NCI-H2107 treated with DMSO at 0.1 percent for 48 hours (cell line): ENCODE data around the gene GNAS.
"Not testable (repeated sequence)": the region's sequence is repeated elsewhere in the genome, so short reads cannot be mapped to it uniquely, and the experiment has no call there.

Source experiments
- DNase-seq: peaks from one replicate; lab custom pipeline; 2025; ENCODE audit not compliant: unreplicated experiment; lab: John Stamatoyannopoulos, UW

Gene GNAS

DNA sequence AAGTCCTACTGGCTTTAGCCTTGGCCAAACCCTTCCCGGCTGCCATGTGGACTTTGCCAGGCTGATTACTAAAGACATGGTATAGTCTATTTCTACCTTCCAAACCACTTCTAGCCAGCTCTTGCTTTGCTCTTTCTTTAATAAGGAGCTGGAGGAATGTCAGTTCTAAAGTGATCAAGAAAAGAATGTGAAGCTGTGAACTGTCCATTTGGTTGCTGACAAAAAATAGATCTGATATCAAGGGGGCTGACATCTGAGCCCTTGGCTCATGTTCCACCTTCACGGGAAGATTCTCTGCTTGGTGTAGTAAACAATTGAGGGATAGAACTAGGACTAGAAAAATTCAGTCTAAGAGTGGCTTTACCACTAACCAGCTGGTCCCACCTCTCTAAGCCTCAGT is 24.4 kb upstream of the GNAS start:
- no peak for DNase-seq

DNA sequence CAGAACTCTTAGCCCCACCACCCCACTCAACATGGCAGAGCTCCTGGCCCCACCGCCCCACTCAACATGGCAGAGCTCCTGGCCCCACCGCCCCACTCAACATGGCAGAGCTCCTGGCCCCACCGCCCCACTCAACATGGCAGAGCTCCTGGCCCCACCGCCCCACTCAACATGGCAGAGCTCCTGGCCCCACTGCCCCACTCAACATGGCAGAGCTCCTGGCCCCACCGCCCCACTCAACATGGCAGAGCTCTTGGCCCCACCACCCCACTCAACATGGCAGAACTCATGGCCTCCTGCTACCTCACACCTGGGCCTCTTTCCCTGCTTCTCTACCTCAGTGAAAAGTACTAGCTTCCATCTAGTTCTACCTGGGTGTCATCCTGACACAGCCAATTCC is 23.7 kb upstream of the GNAS start:
- not testable (repeated sequence) for DNase-seq

DNA sequence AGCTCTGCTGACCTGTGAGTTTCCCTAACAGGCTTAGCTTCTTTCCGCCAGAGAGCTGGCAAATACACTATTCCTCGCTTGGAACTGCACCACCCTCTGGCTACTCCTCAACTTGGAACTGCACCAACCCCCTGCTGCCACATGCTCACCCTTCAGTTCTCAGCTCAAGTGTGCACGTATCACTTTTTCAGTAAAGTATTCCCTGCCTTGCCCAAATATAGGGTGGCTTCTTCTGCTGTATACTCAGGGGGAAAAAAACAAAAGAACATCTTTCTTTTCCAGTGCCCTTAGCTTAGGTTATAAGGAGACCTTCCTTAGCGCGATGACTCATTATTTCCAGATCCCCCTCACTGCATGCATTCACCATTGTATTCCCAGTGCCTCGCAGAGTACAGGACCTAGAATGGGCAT is 23.0 kb upstream of the GNAS start:
- peak; percentile 3 for DNase-seq

DNA sequence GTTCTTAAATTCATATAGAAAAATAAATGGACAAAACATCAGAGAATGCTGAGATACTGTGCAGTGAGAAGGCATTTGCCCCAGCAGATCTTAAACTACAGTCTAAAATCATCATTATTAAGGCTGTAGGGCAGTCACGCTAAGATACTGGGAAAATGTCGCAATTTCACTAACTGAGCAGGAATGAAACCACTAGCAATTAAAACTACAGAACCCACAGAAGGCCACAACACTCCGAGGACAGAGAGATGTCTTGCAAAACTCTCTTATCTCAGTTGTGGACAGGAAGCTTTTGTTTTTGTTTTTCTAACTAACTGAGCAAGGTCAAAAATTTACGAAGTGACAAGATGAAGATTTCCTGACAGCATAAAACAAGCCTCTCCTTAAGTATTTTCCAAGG is 20.1 kb upstream of the GNAS start:
- no peak for DNase-seq

DNA sequence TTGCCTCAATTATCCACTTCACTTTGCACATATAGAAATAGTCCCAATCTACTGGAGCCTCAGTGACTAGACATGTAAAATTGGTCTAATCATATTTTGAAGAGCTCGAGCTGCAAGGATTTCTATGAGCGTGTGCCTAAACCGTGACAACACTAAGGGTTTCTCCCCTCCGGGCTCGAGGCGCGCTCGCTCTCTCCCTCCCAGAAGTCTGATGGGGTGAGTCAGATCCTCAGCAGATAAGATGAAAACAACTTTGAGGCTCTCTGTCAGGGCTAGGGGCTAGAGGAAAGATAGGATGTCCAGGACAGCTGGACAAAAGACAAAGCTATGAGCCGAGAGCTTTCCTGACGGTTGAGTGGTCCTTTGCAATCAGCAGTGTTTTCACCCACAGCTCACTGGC is 18.6 kb upstream of the GNAS start:
- no peak for DNase-seq

DNA sequence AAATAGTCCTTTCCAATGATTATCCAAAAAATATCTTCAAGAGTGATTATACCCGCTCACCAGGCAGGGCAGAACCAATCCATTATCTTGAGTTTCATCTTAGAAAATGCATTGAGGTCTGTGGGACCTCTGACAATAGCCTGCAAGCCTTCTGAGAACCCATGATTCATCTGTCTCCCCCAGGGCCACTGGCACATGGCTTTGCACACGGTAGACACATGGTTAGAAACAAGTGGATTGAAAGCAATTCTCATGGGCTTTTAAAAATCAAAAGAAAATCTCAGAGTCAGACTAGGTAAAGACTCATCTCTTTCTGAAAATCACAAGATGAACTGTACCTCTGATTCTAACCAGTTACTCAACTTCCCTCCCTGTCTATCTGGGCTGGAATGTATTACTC is 17.3 kb upstream of the GNAS start:
- no peak for DNase-seq

DNA sequence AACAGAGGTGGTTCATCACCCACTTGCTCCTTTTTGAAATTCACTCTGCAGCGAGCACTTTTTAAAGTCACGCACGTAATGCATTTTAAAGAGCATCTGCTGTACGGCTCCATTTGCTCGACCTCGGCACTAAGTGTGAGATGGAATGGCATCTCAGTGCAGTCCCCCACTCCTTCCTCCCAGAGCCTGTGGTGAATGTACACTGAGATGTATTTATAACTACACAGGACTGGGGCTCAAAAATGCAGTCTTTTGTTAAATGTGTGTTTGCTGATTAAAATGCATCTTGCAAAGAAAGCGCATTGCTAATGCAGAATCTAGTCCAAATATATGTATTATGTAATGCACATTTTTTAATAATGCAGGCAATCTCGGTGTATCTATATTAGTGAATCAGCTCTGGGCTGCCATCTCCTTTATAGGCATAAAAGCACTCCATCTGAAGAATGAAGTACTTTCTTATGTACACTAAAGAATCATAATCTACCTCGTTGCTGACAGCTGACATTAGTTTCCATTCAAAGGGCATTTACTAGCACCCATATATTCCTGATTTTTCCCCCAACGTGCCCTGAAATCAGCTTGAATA is 15.8 kb upstream of the GNAS start:
- no peak for DNase-seq

DNA sequence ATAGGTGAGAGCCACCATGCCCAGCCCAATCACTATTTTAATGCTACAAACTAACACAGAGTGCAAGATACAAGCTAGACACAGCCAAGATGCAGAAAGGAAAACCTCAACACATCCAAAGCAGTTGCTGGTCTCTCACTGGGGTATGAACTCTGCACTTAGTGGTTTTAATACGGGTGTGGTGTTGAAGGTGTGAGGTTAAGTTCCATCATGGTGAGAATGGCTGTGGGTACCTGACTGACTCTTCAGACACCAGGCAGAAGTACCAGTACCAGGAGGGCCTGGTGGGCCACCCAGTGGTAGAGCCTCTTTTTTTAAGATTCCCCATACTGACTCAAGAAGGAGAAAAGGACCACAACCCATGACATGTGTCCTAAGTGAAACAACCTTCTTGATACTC is 14.8 kb upstream of the GNAS start:
- no peak for DNase-seq

DNA sequence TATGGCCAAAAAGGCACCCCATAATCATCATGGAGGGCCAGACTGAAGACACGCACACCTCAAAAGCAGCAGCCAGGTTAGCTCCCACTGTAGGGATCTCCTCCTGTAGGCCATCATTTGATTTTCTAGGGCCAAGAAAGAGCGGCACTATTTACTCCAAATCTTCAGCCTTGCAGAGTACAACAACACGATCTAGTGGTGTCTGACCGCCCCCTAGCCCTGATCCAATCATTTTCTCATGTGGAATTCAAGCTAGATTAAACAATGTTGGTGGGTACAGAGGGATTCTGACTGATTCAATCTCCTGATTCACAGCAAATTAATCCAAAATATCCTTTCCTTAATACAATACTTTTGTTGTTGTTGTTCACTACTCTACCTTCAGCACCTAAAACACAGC is 14.3 kb upstream of the GNAS start:
- no peak for DNase-seq

DNA sequence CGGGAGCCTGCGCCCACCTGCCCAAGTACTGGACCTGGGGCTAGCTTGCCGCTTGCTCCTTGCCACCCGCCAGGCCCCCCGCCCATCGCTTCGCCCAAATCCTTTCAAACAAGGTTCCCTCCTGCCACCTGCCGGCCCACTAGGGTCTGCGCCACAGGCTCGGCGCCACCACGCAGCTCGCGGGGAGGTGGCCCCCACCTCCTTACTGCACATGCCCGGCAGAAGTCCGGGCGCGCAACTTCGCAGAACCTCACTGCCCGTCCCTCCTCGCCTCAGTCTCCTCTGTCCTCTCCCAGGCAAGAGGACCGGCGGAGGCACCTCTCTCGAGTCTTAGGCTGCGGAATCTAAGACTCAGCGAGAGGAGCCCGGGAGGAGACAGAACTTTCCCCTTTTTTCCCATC is 13.0 kb upstream of the GNAS start:
- DNase-seq: peak; percentile 8

DNA sequence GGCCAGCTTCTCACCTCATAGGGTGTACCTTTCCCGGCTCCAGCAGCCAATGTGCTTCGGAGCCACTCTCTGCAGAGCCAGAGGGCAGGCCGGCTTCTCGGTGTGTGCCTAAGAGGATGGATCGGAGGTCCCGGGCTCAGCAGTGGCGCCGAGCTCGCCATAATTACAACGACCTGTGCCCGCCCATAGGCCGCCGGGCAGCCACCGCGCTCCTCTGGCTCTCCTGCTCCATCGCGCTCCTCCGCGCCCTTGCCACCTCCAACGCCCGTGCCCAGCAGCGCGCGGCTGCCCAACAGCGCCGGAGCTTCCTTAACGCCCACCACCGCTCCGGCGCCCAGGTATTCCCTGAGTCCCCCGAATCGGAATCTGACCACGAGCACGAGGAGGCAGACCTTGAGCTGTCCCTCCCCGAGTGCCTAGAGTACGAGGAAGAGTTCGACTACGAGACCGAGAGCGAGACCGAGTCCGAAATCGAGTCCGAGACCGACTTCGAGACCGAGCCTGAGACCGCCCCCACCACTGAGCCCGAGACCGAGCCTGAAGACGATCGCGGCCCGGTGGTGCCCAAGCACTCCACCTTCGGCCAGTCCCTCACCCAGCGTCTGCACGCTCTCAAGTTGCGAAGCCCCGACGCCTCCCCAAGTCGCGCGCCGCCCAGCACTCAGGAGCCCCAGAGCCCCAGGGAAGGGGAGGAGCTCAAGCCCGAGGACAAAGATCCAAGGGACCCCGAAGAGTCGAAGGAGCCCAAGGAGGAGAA is 12.3 kb upstream of the GNAS start:
- no peak for DNase-seq

DNA sequence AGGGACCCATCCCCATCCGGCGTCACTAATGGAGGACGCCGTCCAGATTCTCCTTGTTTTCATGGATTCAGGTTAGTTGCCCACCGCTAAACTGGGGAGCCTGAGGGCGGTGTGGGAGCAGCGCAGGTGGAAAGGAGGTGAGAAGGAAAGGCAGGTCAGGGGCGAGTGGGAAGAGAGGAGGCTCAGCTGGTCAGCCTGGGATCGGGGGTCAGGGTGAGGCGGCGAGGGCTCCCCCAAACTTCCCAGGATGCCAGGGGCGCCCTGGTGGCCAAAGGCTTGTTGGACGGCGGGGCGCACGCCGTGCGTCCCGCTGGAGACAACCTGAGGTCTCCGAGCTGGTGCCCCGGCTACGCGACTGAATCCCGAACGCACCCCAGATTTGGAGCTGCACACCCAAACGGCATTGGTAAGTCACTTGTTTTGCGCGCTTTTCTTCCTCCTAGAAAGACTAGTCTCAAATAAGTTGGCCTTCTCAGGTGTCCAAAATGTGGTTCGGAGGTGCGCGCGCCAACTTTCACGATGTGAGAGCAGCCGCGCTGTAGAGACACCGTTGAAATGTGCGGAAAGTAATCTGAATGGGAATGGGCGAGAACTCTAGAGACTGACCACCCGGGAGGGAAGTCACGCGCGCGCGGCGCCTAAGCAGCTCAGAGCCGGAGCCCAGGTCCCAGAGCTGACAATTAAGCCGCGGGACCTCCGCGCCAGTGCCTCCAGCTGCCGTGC is 11.5 kb upstream of the GNAS start:
- DNase-seq: no peak

DNA sequence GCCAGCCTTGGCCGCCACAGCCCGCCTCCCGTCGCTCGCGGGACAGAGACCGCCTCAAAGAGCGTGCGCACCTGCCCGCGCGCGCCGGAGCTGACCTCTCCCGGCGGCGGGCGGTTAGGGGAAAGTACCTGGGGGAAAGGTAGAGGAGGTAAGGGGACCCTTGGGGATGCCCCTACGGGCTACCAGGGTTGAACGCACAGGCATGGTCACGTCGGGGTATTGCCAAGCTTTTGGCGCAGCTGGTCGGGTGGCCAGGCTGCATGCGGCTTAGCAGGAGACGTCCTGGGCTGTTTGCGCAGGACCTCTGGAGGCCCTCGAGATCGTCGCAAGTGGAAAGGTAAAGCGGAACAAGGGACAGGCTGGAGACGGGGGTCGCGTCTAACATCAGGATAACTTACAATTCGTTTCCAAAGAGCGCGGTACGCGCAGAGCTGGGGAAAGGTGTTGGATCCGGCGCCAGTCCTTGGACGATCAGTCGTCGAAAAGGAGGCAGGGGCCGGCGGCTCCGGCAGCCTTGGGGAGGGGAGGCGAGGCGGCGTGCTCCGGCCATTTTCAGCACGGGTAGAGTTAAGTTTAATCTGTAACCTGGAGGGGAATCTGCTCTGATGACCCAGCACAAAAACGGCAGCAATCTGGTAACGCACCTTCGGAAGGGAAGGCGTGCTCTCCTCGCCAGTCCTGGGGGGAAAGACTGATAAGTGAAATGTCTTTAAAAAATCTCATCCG is 10.8 kb upstream of the GNAS start:
- DNase-seq: no peak

DNA sequence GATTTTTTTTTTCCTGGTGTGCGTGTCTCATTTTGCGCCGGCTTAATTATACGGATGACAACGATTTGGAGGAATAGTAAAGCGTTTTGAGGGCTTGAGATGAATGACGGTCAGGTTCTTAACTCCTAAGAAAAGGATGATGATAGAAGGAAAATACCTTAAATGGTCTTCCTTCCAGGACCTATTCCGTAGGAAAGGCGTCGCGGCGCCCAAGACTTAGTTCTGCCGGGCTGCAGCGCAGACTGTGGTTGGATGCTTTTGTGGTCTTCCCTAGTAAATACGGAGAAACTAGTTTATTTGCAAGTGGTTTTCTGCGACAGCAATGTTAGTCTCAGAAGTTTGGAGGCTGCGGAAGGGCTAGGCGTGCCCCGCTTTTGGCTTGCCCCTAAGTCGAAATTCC is 10.2 kb upstream of the GNAS start:
- no peak for DNase-seq

DNA sequence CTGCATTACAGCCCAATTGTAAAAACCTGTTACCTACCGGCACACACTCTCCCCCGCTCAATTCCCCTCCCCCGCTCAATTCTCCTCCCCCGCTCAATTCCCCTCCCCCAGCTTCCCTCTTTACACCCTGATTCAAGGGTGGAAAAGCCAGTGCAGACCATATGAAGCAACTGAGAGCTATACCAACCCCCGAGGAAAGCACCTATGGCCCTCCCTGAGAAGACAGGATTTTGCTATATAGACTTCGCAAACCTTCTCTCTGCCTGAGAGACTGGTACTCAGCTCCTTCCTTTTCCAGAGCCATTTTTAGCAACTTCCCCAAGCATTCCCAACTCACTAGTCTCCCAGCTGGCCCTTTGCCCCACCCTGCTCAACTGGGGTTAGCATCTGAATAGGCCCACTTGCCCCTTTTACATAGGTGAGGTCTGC is 9.4 kb upstream of the GNAS start:
- DNase-seq: no peak

DNA sequence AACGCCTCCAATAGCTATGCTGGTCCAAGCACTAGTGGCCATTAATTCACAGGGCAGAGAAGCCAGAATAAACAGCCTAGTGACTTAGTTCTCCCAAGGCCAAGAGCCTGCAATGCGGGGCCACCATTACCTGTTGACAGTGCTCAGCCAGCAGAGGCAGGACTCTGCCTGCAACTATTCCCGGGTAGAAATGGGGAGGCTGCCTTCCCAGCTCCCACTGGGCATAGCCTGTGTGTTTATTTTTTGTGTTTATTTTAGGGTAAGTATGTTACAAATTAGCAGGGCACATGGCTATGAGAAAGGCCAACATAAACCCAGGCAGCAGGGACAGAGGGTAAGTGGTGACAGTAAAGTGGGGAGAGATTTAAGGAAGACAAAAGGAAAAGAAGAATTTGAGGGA is 6.8 kb upstream of the GNAS start:
- DNase-seq: no peak

DNA sequence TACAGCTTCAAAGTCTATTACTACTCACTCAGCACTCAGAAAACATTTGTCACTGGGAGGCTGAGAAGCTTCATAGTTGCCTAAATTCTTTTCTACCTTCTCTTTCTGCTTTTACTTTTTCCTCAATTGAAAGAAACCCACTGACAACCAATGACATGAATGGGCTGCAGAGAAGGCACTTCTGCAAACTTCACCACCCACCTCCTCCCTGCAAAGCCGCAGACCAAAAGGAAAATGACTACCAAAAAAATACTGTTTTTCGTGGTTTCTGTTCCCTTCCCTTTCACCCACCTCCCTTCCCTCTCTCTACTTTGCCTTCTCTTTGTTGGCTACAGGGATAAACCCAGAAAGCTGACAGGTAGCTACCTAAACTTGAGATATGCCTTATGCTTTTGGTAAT is 5.1 kb upstream of the GNAS start:
- no peak for DNase-seq

DNA sequence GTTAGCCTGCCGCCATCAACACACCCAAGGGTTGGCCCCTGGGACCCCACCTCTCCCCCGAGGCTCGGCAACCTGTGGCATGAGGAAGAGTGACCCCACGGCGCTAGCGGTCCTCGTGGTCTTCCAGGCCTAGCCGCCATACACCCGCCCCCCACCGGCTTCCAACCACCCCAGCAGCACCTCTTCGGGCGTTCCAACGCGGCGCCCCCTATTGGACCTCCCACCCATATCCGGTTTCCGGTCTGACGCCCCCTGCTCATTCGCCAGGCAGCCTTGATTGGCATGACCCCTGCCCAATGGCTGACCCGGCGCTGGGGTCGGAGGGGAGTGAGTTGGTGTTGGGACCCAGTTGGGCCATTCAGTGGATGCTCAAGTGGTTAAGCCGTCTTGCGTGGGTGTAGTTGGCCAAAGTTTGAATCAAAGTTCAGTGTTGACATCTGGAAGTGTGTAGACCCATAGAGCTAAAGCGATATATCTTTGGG is 1.8 kb upstream of the GNAS start, which contains the start of gene GNAS-AS1:
Gene GNAS-AS1 (minus strand): TSS at position 210 of the 482 bp plus-strand sequence.
- no peak for DNase-seq

DNA sequence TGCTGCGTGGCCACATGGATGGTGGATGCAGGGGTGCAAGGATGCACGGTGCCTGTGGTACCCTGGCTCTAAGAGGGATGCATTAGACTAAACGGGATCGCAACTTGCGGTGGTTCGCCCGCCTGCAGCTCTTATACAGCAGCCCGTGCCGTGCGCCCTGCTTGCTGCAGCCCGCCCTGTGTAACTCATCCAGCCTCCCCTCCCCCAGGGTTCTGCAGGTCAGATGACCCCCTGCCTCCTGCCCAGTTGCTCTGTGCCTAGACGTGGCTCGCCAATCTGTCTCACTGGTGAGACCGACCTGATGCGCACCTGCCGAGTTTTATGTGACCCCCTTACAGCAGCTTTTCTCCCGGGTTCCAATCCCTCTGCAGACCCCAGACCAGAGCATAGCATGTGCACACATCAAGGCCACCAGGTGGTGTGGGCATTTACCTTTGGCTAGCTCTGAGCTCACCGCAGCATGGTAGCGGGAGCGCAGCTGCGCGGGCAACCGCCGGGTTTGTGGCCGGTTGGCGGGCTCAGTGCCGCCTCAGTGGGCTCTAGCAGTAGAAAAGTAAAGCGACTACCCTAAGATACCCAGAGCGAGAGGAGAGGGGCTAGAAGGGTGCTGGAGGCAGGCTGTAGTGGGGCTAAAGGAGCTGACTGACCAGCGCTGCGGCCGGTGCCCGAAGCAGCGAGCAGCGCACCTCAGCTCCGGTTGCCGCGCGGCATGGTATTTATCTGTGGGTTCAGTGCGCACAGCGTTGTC is 1.1 kb upstream of the GNAS start:
- no peak for DNase-seq

DNA sequence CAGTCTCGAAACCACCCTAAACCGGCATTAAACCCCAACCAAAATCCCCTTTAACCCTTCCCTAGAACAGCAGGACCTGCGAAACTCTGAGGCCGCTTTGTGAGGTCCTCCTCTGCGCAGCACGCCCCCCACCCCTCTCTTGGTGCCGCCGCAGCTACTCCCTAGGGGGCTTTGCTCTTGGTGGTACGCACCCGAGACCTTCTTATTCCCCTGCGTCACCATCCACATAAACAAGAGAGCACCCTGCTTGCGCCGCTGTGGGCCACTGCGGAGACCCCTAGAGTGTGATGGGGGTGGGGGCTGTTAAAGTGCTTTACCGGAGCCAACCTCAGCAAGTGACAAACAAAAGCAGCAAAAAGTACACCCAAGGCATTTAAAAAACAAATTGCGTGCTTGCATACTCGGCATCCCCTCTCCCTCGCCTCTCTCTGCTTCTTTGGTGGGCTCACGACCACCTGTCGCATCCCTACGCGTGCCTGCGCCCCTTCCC is 502 bp upstream of the GNAS start:
- DNase-seq: no peak

DNA sequence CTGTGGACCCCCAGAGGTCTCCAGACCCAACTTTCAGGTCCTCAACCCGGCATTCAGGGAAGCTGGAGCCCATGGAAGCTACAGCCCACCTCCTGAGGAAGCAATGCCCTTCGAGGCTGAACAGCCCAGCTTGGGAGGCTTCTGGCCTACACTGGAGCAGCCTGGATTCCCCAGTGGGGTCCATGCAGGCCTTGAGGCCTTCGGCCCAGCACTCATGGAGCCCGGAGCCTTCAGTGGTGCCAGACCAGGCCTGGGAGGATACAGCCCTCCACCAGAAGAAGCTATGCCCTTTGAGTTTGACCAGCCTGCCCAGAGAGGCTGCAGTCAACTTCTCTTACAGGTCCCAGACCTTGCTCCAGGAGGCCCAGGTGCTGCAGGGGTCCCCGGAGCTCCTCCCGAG is 950 bp downstream of the GNAS start:
- no peak for DNase-seq
